K562 (cell line): ENCODE results near the gene CAPN10. TPM values are rescaled to one million over a fixed set of nuclear protein-coding genes. Genes with fewer than 3 reads are reported as not detected.

Experiments
- ARID1B ChIP-seq: fragments of 450-650 bp; IDR thresholded peaks from 2 replicates; pipeline ENCODE4 v1.6.1; 2016; ENCODE audit warnings: antibody characterized with exemption, mild to moderate bottlenecking, inconsistent platforms
- ATF3 ChIP-seq, 2 experiments: fragments of 450-650 bp in 1 of 2; sonication (generic) in 1 of 2; formaldehyde crosslinking in 1 of 2; IDR thresholded peaks in 1 of 2; conservative IDR thresholded peaks in 1 of 2; 2 replicates each; pipeline versions ENCODE4 v1.6.1 to v1.8.1; 2016 to 2023; ENCODE audit warnings: mild to moderate bottlenecking in 2 of 2, moderate library complexity in 2 of 2, inconsistent platforms in 1 of 2, missing genetic modification reagents in 1 of 2
- CBX3 ChIP-seq, 2 experiments: IDR thresholded peaks; 1 replicate in 1 of 2; 2 replicates in 1 of 2; pipeline ENCODE4 v1.6.1; 2012; ENCODE audit warnings: inconsistent platforms in 2 of 2, low read length in 2 of 2, borderline replicate concordance in 1 of 2, control low read depth in 1 of 2
- CCAR2 ChIP-seq: fragments of 200-400 bp; formaldehyde crosslinking; IDR thresholded peaks from 2 replicates; pipeline ENCODE4 v1.6.1; 2017; ENCODE audit warnings: mild to moderate bottlenecking, low read depth, low read length
- CEBPB ChIP-seq: fragments of 450-650 bp; IDR thresholded peaks from 2 replicates; pipeline ENCODE4 v1.6.1; 2016; ENCODE audit warnings: missing genetic modification characterization, missing compliant biosample characterization
- E2F1 ChIP-seq: sonication (generic); formaldehyde crosslinking; IDR thresholded peaks from 2 replicates; pipeline ENCODE4 v1.8.1; 2023; ENCODE audit warnings: mild to moderate bottlenecking, missing genetic modification reagents, moderate library complexity
- ELK3 ChIP-seq: fragments of 450-650 bp; formaldehyde crosslinking; IDR thresholded peaks from 2 replicates; pipeline ENCODE4 v1.4.0; 2020; ENCODE audit warnings: mild to moderate bottlenecking
- FOXK1 ChIP-seq: sonication (generic); formaldehyde crosslinking; IDR thresholded peaks from 2 replicates; pipeline ENCODE4 v1.8.0; 2022; ENCODE audit warnings: missing genetic modification reagents, mild to moderate bottlenecking, borderline replicate concordance
- FOXK2 ChIP-seq, 2 experiments: fragments of 450-650 bp; IDR thresholded peaks in 1 of 2; conservative IDR thresholded peaks in 1 of 2; 2 replicates each; pipeline ENCODE4 v1.6.1; 2016; ENCODE audit warnings: low read depth in 2 of 2, mild to moderate bottlenecking in 1 of 2
- KLF1 ChIP-seq: fragments of 450-650 bp; IDR thresholded peaks from 2 replicates; pipeline ENCODE4 v1.6.1; 2016; ENCODE audit warnings: missing genetic modification characterization, missing compliant biosample characterization
- NCOA6 ChIP-seq: fragments of 450-650 bp; IDR thresholded peaks from 2 replicates; pipeline ENCODE4 v1.6.1; 2017; ENCODE audit warnings: mild to moderate bottlenecking
- PTRF ChIP-seq: fragments of 450-650 bp; IDR thresholded peaks from 2 replicates; pipeline ENCODE4 v1.6.1; 2016; ENCODE audit warnings: mild to moderate bottlenecking, missing genetic modification characterization, missing compliant biosample characterization
- RBM25 ChIP-seq: fragments of 200-400 bp; formaldehyde crosslinking; IDR thresholded peaks from 2 replicates; pipeline ENCODE4 v1.6.1; 2018; ENCODE audit warnings: low read length, low read depth, moderate library complexity; ENCODE audit not compliant: severe bottlenecking
- SETDB1 ChIP-seq: IDR thresholded peaks from one replicate; pipeline ENCODE4 v1.6.1; 2012; ENCODE audit warnings: low read length, control low read depth, inconsistent platforms
- SRSF1 ChIP-seq: fragments of 200-400 bp; formaldehyde crosslinking; IDR thresholded peaks from 2 replicates; pipeline ENCODE4 v1.6.1; 2017; ENCODE audit warnings: mild to moderate bottlenecking, low read depth, low read length, moderate library complexity
- STAT5A ChIP-seq: IDR thresholded peaks from 2 replicates; pipeline ENCODE4 v1.6.1; 2012; ENCODE audit warnings: low read length, inconsistent platforms, borderline replicate concordance
- TCFL5 ChIP-seq: fragments of 250-450 bp; sonication (Bioruptor Pico); conservative IDR thresholded peaks from 2 replicates; pipeline ENCODE4 v1.6.1; 2021; ENCODE audit warnings: mild to moderate bottlenecking, moderate library complexity, matching md5 sums
- ZBTB5 ChIP-seq: fragments of 450-650 bp; IDR thresholded peaks from 2 replicates; pipeline ENCODE4 v1.6.1; 2017; ENCODE audit warnings: antibody characterized with exemption
- ZFPM2 ChIP-seq: fragments of 250-450 bp; sonication (Bioruptor Pico); IDR thresholded peaks from 2 replicates; pipeline ENCODE4 v1.5.1; 2022; ENCODE audit warnings: mild to moderate bottlenecking
- ZNF184 ChIP-seq: sonication (generic); formaldehyde crosslinking; IDR thresholded peaks from 2 replicates; pipeline ENCODE4 v1.5.0; 2020; ENCODE audit warnings: missing genetic modification reagents
- ZNF311 ChIP-seq: fragments of 250-450 bp; sonication (Bioruptor Pico); IDR thresholded peaks from 2 replicates; pipeline ENCODE4 v1.4.0; 2020; ENCODE audit warnings: mild to moderate bottlenecking, moderate library complexity
- ZNF445 ChIP-seq: fragments of 250-450 bp; sonication (Bioruptor Pico); IDR thresholded peaks from 2 replicates; pipeline ENCODE4 v1.4.0; 2020; ENCODE audit warnings: low read depth, mild to moderate bottlenecking, moderate library complexity
- ZNF830 ChIP-seq: fragments of 250-450 bp; sonication (Bioruptor Pico); IDR thresholded peaks from 2 replicates; pipeline ENCODE4 v1.5.0; 2021; ENCODE audit warnings: mild to moderate bottlenecking
- ZSCAN29 ChIP-seq: fragments of 450-650 bp; IDR thresholded peaks from 2 replicates; pipeline ENCODE4 v1.6.1; 2017
- polyA plus RNA-seq, 8 experiments: library from polyadenylated mRNA; depleted of rRNA in 4 of 8; stranded (reverse) in 5 of 8; unstranded in 3 of 8; fragments of >200 nt; fragmentation: Nextera tagmentation in 2 of 8; fragmentation: Illumina TruSeq in 1 of 8; extraction: Ambion mirVana in 2 of 8; extraction: Trizol in 1 of 8; gene quantifications; 2 replicates each; pipeline versions ENCODE4 v1.2.1 to v1.2.3, GENCODE V29; 2011 to 2014; ENCODE audit warnings: inconsistent platforms in 1 of 8, missing spikeins in 1 of 8
- total RNA-seq, 7 experiments: library from RNA; depleted of rRNA in 6 of 7; stranded (reverse); fragments of >200 nt in 6 of 7; fragmentation: Illumina TruSeq in 2 of 7; extraction: Trizol in 2 of 7; gene quantifications; 2 replicates each; pipeline versions ENCODE4 v1.2.1 to v1.2.3, GENCODE V29; 2011 to 2021; ENCODE audit warnings: low replicate concordance in 1 of 7

Gene CAPN10
- total and polyA plus RNA-seq, 9 of the 15 experiments (the other 6 are each of a cell fraction or from before 2014, with no cell fraction given), result 0.08 to 26.1 (median 8.4) TPM

GRCh38 chr2:240560480-240561324 lies 25.8 kb upstream of the CAPN10 start (continued):
- TF ChIP-seq E2F1 (CRISPR knock-in tag) (no peak), ATF3 (IDR thresholded peaks at IDR 0.05) (no peak), ATF3 (CRISPR knock-in tag; conservative IDR thresholded peaks at IDR 0.05) (no peak), ARID1B (no peak), KLF1 (tag) (no peak), FOXK1 (CRISPR knock-in tag) (0 out of 2 replicates have a peak, but pooled peaks have one; percentile 34), CCAR2 (no peak), RBM25 (peak; percentile 2), ELK3 (CRISPR knock-in tag) (no peak), ZNF311 (CRISPR knock-in tag) (no peak), ZSCAN29 (no peak), SETDB1 (no peak), ZBTB5 (no peak), ZNF830 (CRISPR knock-in tag) (no peak), ZFPM2 (CRISPR knock-in tag) (0 out of 2 replicates have a peak, but pooled peaks have one; percentile 19), CEBPB (tag) (no peak), TCFL5 (no peak), FOXK2 (conservative IDR thresholded peaks at IDR 0.05 in 1 of 2, IDR thresholded peaks at IDR 0.05 in 1 of 2; ENCODE audit: low read depth in 2 of 2) (no peak), SRSF1 (no peak), PTRF (no peak), ZNF445 (no peak), CBX3 (IDR thresholded peaks at IDR 0.05; ENCODE audit: borderline replicate concordance in 1 of 2, low read length in 2 of 2) (no peak), STAT5A (no peak), ZNF184 (CRISPR knock-in tag) (no peak), NCOA6 (no peak)
